Measurements from ENCODE around the gene AMH. TPM values are rescaled to one million over a fixed set of nuclear protein-coding genes. Genes with fewer than 3 reads are reported as not detected.

The AMH gene
- total and polyA plus RNA-seq, 2 of the 13 experiments (the other 11 are each of a cell fraction or from before 2014, with no cell fraction given): 0.03 to 0.18 TPM

- 0 out of 2 replicates have a peak, but pooled peaks have one; percentile 10 for TF ChIP-seq ZNF691 (CRISPR knock-in tag; IDR thresholded peaks at IDR 0.05; ENCODE audit: borderline replicate concordance, low read depth)
- peak; percentile 49; the same call in 1 of the 2 replicates for TF ChIP-seq ZNF670 (CRISPR knock-in tag; IDR thresholded peaks at IDR 0.05; ENCODE audit: borderline replicate concordance)
- peak; percentile 47; the same call in 1 of the 2 replicates for TF ChIP-seq MYPOP (CRISPR knock-in tag; IDR thresholded peaks at IDR 0.05)
- TF ChIP-seq NR2F6 (IDR thresholded peaks at IDR 0.05): peak; percentile 30; the same call in 1 of the 2 replicates
- TF ChIP-seq NR2F6 (CRISPR knock-in tag; IDR thresholded peaks at IDR 0.05): no peak; the same call in 1 of the 2 replicates
- peak; percentile 22; the same call in 1 of the 2 replicates for TF ChIP-seq DMAP1 (CRISPR knock-in tag; IDR thresholded peaks at IDR 0.05)
- 0 out of 2 replicates have a peak, but pooled peaks have one; percentile 18 for TF ChIP-seq ZNF558 (CRISPR knock-in tag; IDR thresholded peaks at IDR 0.05; ENCODE audit: borderline replicate concordance)
- peak; percentile 69 for TF ChIP-seq CEBPB (IDR thresholded peaks at IDR 0.05; ENCODE audit: borderline replicate concordance, low read depth, low read length)
- 0 out of 2 replicates have a peak, but pooled peaks have one; percentile 54 for TF ChIP-seq ZNF589 (CRISPR knock-in tag; conservative IDR thresholded peaks at IDR 0.05)
- TF ChIP-seq TIGD3 (CRISPR knock-in tag; IDR thresholded peaks at IDR 0.05; ENCODE audit: borderline replicate concordance): no peak
- peak; percentile 64; the same call in 1 of the 2 replicates for TF ChIP-seq ZNF546 (CRISPR knock-in tag; conservative IDR thresholded peaks at IDR 0.05)
- 0 out of 2 replicates have a peak, but pooled peaks have one; percentile 13 for TF ChIP-seq ZZZ3 (CRISPR knock-in tag; IDR thresholded peaks at IDR 0.05; ENCODE audit: borderline replicate concordance)
- peak; percentile 54; the same call in 1 of the 2 replicates for TF ChIP-seq ZGPAT (CRISPR knock-in tag; IDR thresholded peaks at IDR 0.05)
- peak; percentile 22 for TF ChIP-seq MTA1 (CRISPR knock-in tag; IDR thresholded peaks at IDR 0.05; ENCODE audit: borderline replicate concordance)
- TF ChIP-seq ZNF142 (CRISPR knock-in tag; IDR thresholded peaks at IDR 0.05): 0 out of 2 replicates have a peak, but pooled peaks have one; percentile 25
- no peak for TF ChIP-seq ZNF598 (CRISPR knock-in tag; IDR thresholded peaks at IDR 0.05; ENCODE audit: borderline replicate concordance)
- TF ChIP-seq ZNF460 (CRISPR knock-in tag; IDR thresholded peaks at IDR 0.05; ENCODE audit: borderline replicate concordance): no peak
These were observed 4.3 kb downstream of the AMH start (continued) for GRCh38 chr19:2253106-2254063.

Data from HepG2 (cell line).